ENCODE data around the gene ALDOA. TPM values are rescaled to one million over a fixed set of nuclear protein-coding genes. Genes with fewer than 3 reads are reported as not detected.
A peak's percentile ranks its signal among the peaks of the same experiment; 100 is the strongest.

Gene ALDOA
- total and polyA plus RNA-seq, 3 experiments from 2014 or later: 1,157 to 1,909 (median 1,907) TPM

DNA sequence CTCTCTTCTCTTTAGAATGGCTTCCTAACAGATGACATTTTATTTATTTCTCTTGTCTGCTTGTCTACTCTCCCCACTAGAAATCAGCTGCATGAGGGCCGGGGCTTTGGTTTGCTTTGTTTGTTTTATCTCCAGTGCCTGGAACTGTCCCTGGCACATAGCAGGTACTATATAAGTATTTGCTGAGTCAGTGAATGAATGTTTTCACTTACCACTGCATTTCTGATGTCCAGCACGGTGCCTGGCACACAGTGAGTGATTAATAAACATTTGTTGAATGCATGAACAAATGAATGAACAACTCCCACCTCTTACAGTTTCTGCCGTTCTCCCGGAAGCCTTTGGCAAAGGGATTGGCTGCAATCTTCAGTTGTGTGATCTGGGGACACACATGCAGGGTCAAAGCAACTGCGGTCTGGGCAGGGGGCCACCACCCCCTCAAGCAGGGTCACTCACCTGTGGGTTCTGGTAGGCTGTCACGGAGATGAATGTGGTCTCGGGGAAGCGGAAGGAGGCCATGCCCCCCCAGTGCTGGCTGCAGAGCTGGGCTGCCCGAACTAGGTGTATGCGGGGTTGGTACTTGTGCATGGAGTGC lies 22.8 kb downstream of the ALDOA start:
- H3K27me3 Mint-ChIP-seq: no peaks in the 10 kb centered on the region
- Histone ChIP-seq H3K4me1 (ENCODE audit: insufficient read depth, low read length) (peaks cover 37% of the 10 kb centered on the region), H3K4me3 (ENCODE audit: low read length) (no peak overlapping the region), H3K36me3 (ENCODE audit: insufficient read depth, low read length) (peaks cover 10% of the 10 kb centered on the region), H3K27me3 (ENCODE audit: insufficient read depth, low read length, poor library complexity, severe bottlenecking) (no peaks in the 10 kb centered on the region), H3K27ac (ENCODE audit: low read depth, low read length) (no peak overlapping the region), H3K9me3 (ENCODE audit: low read length) (no peaks in the 10 kb centered on the region)
- peaks cover 3 to 31% (median 4%) of the 10 kb centered on the region in 3 donors for H3K36me3 Mint-ChIP-seq
- H3K4me3 Mint-ChIP-seq: no peak overlapping the region
- peaks cover 22 to 29% (median 25%) of the 10 kb centered on the region in 3 donors for H3K4me1 Mint-ChIP-seq
- DNase-seq: no peak
- ChIA-PET CTCF (interaction anchor here (1.5 kb wide), 1 partner anchor 24 kb away, joined by 3 read pairs; no protein-coding TSS in a partner anchor), POLR2A (interaction anchor here (0.6 kb wide), 1 partner anchor 288 kb away, joined by 3 read pairs; no protein-coding TSS in a partner anchor)
- H3K27ac Mint-ChIP-seq: peak overlapping the region in 3 of 8 donors; percentile 5 to 74 (median 55)
- no peaks in the 10 kb centered on the region for H3K9me3 Mint-ChIP-seq

DNA sequence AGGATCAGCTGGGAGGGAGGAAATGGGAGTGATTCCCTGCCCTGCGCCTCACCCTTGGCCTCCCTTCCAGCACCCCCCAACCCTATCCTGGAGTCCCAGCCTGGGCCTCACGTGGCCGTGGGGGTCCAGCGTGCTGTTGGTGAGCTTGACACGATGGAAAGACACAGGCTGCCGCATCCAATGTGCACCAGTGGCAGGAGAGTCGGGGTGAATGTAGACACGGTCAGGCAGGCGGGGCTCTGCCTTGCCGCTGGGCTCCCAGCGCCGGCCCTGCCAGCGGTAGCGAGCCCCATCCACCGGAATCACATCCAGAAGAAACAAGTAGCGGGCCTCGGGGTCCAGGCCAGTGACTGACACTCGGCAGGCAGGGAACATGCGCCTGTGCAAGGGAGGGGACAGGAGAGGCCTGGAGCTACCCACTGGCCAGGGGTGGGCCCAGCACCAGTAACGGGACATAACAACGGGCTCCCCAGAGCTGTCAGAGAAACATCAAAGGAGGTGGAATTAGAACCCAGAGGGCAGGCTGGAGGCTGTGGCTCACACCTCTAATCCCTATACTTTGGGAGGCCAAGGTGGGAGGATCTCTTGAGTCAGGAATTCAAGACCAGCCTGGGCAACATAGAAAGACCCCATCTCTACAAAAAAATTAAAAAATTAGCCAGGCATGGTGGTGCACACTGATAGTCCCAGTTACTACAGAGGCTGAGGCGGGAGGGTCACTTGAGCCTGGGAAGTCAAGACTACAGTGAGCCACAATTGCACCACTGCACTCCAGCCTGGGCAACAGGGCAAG lies 23.5 kb downstream of the ALDOA start:
- POLR2A ChIA-PET: interaction anchor here (0.6 kb wide), 1 partner anchor 287 kb away, joined by 3 read pairs; no protein-coding TSS in a partner anchor

DNA sequence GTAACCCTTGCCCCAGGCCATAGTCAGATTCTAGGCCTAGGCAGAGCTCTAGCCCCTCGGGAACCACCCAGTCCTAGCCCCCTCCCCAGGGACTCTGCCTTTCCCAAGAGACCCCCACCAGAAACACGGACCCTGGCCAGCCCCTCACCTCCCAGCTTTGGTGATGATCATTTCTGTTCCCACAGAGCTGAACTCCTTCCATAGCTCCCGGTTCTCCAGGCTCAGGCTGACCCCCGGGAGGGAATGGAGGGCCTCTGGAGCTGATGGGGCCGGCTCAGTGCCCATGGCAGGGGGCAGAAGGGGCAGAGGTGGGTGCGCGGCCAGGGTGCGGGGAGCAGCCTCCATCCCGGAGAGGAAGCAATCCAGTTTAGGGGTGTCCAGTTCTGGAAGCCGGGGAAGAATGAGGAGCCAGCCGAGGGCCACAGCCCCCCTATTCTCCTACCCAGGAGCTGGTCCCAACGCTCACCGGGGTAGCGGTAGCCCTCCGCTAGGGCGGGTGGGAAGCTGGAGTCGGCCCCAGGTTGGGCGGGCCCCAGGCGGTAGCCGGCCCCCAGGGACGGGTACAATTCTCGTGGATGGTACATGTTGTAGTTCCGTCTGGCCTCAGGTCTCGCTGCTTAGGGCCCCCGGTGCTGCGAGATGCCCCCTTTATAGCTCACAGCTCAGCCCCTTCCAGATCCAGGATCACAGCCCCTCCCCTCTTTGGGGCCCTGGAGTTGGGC lies 25.2 kb downstream of the ALDOA start:
- peaks cover 59% of the 10 kb centered on the region for H3K4me1 ChIP-seq (ENCODE audit: insufficient read depth, low read length)
- no peaks in the 10 kb centered on the region for H3K9me3 Mint-ChIP-seq
- peaks cover 36 to 45% (median 36%) of the 10 kb centered on the region in 3 donors for H3K4me1 Mint-ChIP-seq

More for the DNA sequence above, 23.5 kb downstream of the ALDOA start:
- CTCF ChIA-PET: interaction anchor here (0.7 to 1.5 kb wide), 2 partner anchors 23 to 313 kb away, joined by 3 to 5 read pairs; no protein-coding TSS in a partner anchor
- H3K36me3 Mint-ChIP-seq: peaks cover 3 to 28% (median 4%) of the 10 kb centered on the region in 3 donors
- H3K27ac ChIP-seq (ENCODE audit: low read depth, low read length): no peak overlapping the region
- no peaks in the 10 kb centered on the region for H3K27me3 ChIP-seq (ENCODE audit: insufficient read depth, low read length, poor library complexity, severe bottlenecking)
- no peaks in the 10 kb centered on the region for H3K27me3 Mint-ChIP-seq
- no peaks in the 10 kb centered on the region for H3K9me3 Mint-ChIP-seq
- peaks cover 25 to 32% (median 28%) of the 10 kb centered on the region in 3 donors for H3K4me1 Mint-ChIP-seq
- H3K36me3 ChIP-seq (ENCODE audit: insufficient read depth, low read length): peaks cover 6% of the 10 kb centered on the region
- peak overlapping the region in 1 of 7 donors; percentile 82 for H3K4me3 Mint-ChIP-seq
- peaks cover 44% of the 10 kb centered on the region for H3K4me1 ChIP-seq (ENCODE audit: insufficient read depth, low read length)
- H3K4me3 ChIP-seq (ENCODE audit: low read length): no peak overlapping the region
- H3K9me3 ChIP-seq (ENCODE audit: low read length): no peaks in the 10 kb centered on the region
- no peak for DNase-seq
- peak overlapping the region in 3 of 8 donors; percentile 29 to 88 (median 84) for H3K27ac Mint-ChIP-seq

DNA sequence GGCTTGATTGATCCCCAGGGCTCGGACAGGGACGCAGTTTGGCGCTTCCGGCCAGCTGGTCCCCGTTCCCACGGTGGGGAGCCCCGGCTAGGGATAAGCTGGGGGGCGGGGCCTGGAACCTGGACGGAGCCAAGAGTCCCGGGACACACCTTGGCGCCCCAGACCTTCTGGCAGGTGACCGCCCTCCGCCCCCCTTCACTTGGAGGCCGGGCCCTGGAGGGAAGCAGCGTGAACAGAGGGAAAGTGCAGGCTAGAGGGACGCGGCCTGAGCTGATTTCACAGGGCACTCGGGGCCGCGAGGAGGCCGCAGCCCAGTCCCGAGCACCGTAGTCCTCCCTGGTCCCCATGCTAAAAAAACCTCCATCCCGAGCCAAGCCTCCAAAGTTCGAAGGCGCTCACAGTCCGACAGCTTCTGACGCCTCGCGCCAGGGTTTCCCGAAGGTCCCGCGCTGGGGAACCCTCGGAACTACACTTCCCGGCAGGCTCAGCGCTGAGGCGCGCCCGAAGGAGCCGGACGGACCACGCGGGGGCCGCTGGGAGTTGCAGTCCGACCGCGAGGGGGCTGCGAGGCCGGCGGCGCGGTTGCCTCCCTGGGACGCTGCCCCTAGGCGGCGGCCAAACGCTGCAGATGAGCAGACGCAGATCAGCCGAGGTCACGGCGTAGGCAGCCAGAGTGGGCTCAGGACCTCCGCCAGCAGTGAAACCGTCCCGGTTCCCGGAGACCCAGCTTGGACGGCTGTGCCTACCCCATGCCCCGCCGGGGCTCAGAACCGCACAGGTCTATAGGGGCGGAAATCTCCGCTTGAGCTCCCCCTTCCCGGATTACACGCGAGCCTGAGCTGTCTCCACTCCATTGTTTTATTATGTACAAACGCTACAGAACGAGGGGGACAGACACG lies 26.2 kb downstream of the ALDOA start, which contains the start of gene TBX6:
Gene TBX6, minus strand, starts transcription at position 451 of the 899 bp plus-strand sequence. CDS start 731 bp downstream, outside the sequence.
- peak within 1 kb of the TSS; percentile 86 for H3K4me3 ChIP-seq (ENCODE audit: low read length)

More for the DNA sequence above, 25.2 kb downstream of the ALDOA start:
- CTCF ChIA-PET: interaction anchor here (0.8 to 7.1 kb wide), 26 partner anchors 8 to 569 kb away, joined by 3 to 41 read pairs (median 5); partner anchors contain the start of genes ALDOA, CORO1A, DCTPP1 and GDPD3
- Mint-ChIP-seq H3K27ac (peak overlapping the region; percentile 53 to 90 (median 80)), H3K4me3 (peak overlapping the region; percentile 49 to 82 (median 62)), H3K36me3 (peaks cover 7 to 36% (median 8%) of the 10 kb centered on the region in 3 donors), H3K27me3 (no peaks in the 10 kb centered on the region)
- POLR2A ChIA-PET: interaction anchor here (0.7 to 7.8 kb wide), 6 partner anchors 10 to 94 kb away, joined by 3 to 89 read pairs (median 7); partner anchors contain the start of genes ALDOA and CORO1A
- no peak for DNase-seq
- no peaks in the 10 kb centered on the region for H3K27me3 ChIP-seq (ENCODE audit: insufficient read depth, low read length, poor library complexity, severe bottlenecking)
- H3K27ac ChIP-seq (ENCODE audit: low read depth, low read length): no peak overlapping the region
- no peak overlapping the region for H3K4me3 ChIP-seq (ENCODE audit: low read length)
- peaks cover 12% of the 10 kb centered on the region for H3K36me3 ChIP-seq (ENCODE audit: insufficient read depth, low read length)
- H3K9me3 ChIP-seq (ENCODE audit: low read length): no peaks in the 10 kb centered on the region

DNA sequence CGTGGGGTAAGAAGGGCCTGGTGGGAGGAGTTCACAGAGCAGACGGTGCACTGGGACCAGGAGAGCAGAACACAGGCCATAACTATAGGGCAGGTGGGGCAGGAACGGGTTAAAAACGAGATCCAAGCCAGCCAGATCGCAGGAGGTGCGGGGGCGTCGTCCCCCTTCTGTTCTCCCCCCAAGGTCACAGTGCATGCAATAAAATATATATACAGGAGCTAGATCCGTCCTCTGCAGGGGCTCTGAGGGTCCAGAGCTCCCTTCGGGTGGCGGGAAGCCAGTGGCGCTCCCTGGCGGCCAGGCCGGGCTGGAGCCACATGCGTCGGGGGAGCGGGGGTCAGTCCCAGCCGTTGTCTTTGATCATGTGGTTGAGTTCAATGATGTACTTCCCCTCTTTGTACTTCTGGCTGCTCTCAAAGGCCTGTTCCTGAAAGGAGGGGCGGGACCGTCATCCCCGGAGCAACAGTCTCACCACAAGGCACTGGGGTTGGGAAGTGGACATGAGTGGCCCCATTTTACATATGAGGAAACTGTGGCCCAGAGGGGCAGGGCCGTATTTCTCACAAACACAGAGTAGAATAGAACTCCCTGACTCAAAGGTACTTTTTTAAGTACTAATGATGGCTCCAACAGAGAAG lies 26.9 kb downstream of the ALDOA start:
- Histone ChIP-seq H3K27me3 (ENCODE audit: insufficient read depth, low read length, poor library complexity, severe bottlenecking) (no peaks in the 10 kb centered on the region), H3K4me1 (ENCODE audit: insufficient read depth, low read length) (peaks cover 63% of the 10 kb centered on the region), H3K27ac (ENCODE audit: low read depth, low read length) (peak overlapping the region; percentile 90), H3K36me3 (ENCODE audit: insufficient read depth, low read length) (peaks cover 12% of the 10 kb centered on the region), H3K9me3 (ENCODE audit: low read length) (peaks cover 12% of the 10 kb centered on the region), H3K4me3 (ENCODE audit: low read length) (peak overlapping the region; percentile 86)
- peak; percentile 47 to 72 (median 64) for DNase-seq
- Mint-ChIP-seq H3K4me1 (peaks cover 38 to 52% (median 43%) of the 10 kb centered on the region in 3 donors), H3K27ac (peak overlapping the region; percentile 82 to 98 (median 96)), H3K4me3 (peak overlapping the region; percentile 81 to 94 (median 90)), H3K36me3 (peaks cover 7 to 32% (median 15%) of the 10 kb centered on the region in 3 donors), H3K9me3 (peaks cover 7 to 13% (median 8%) of the 10 kb centered on the region in 5 donors), H3K27me3 (no peaks in the 10 kb centered on the region)
- ChIA-PET CTCF (interaction anchor here (0.6 to 7.1 kb wide), 31 partner anchors 8 to 567 kb away, joined by 3 to 41 read pairs (median 5); partner anchors contain the start of genes ALDOA, CORO1A, DCTPP1 and GDPD3), POLR2A (interaction anchor here (0.5 to 7.8 kb wide), 10 partner anchors 16 to 368 kb away, joined by 3 to 89 read pairs (median 4); partner anchors contain the start of genes ALDOA, CORO1A, MAPK3 and PPP4C)

More for the DNA sequence above, 26.2 kb downstream of the ALDOA start, which contains the start of gene TBX6:
- H3K27ac ChIP-seq (ENCODE audit: low read depth, low read length): peak within 1 kb of the TSS; percentile 90
- peak within 1 kb of the TSS; percentile 82 to 98 (median 97) for H3K27ac Mint-ChIP-seq
- peak; percentile 89 to 93 (median 90) for DNase-seq
- H3K4me1 ChIP-seq (ENCODE audit: insufficient read depth, low read length): peaks cover 63% of the 10 kb centered on the region
- peaks cover 12% of the 10 kb centered on the region for H3K36me3 ChIP-seq (ENCODE audit: insufficient read depth, low read length)
- H3K36me3 Mint-ChIP-seq: peaks cover 7 to 33% (median 8%) of the 10 kb centered on the region in 3 donors
- peaks cover under 1 to 5% (median under 1%) of the 10 kb centered on the region in 5 donors for H3K9me3 Mint-ChIP-seq
- H3K9me3 ChIP-seq (ENCODE audit: low read length): peaks cover 4% of the 10 kb centered on the region
- CTCF ChIA-PET: interaction anchor here (0.6 to 7.1 kb wide), 40 partner anchors 9 to 568 kb away, joined by 3 to 41 read pairs (median 4); partner anchors contain the start of genes ALDOA, CORO1A, DCTPP1 and GDPD3
- H3K27me3 Mint-ChIP-seq: no peaks in the 10 kb centered on the region
- peaks cover 38 to 50% (median 41%) of the 10 kb centered on the region in 3 donors for H3K4me1 Mint-ChIP-seq
- peak within 1 kb of the TSS; percentile 82 to 94 (median 90) for H3K4me3 Mint-ChIP-seq
- POLR2A ChIA-PET: interaction anchor here (0.5 to 7.8 kb wide), 12 partner anchors 15 to 369 kb away, joined by 3 to 89 read pairs (median 4); partner anchors contain the start of genes ALDOA, CORO1A and PPP4C
- no peaks in the 10 kb centered on the region for H3K27me3 ChIP-seq (ENCODE audit: insufficient read depth, low read length, poor library complexity, severe bottlenecking)

DNA sequence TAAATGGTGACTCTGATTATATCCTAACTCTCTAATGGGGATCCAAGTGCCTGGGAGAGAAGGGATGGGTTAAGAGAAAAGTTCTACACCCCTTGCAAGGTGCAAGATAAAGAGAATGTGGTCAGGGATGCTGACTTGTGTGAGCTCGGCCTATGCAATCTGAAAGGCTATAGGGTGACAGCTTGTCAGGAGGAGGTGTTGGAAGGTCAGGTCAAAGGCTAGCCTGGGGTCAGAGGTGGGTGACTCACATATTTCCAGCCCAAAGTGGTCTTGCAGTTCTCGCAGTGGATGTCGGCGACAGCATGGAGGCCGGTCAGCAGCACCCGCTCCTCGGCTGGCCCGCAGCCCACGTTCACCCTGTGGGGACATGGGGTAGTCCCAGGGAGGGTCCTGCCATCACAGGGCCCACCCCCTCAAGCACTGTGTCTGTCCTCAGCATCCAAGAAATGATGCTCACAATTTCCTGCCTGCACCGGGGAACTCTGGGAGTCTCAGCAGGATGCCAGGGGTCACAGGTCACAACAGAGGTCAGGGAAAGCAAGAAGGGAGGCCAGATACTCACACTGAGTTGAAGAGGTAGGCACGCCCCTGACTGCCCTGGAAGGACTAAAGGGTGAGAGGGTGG lies 29.1 kb downstream of the ALDOA start:
- H3K27me3 Mint-ChIP-seq: no peaks in the 10 kb centered on the region
- no peaks in the 10 kb centered on the region for H3K27me3 ChIP-seq (ENCODE audit: insufficient read depth, low read length, poor library complexity, severe bottlenecking)
- H3K4me3 Mint-ChIP-seq: peak overlapping the region; percentile 84 to 96 (median 89)
- ChIA-PET CTCF (interaction anchor here (0.7 to 7.1 kb wide), 9 partner anchors 9 to 534 kb away, joined by 3 to 41 read pairs (median 4); partner anchors contain the start of genes ALDOA, CORO1A and ZNF771), POLR2A (interaction anchor here (0.6 to 7.8 kb wide), 5 partner anchors 29 to 323 kb away, joined by 3 to 89 read pairs (median 3); partner anchors contain the start of genes ALDOA and CORO1A)
- peaks cover 58% of the 10 kb centered on the region for H3K4me1 ChIP-seq (ENCODE audit: insufficient read depth, low read length)
- peaks cover 8 to 36% (median 29%) of the 10 kb centered on the region in 3 donors for H3K36me3 Mint-ChIP-seq
- peaks cover 12% of the 10 kb centered on the region for H3K36me3 ChIP-seq (ENCODE audit: insufficient read depth, low read length)
- peaks cover 14 to 27% (median 22%) of the 10 kb centered on the region in 5 donors for H3K9me3 Mint-ChIP-seq
- H3K9me3 ChIP-seq (ENCODE audit: low read length): peaks cover 25% of the 10 kb centered on the region
- peak overlapping the region; percentile 60 to 99 (median 92) for H3K27ac Mint-ChIP-seq
- peak overlapping the region; percentile 59 for H3K27ac ChIP-seq (ENCODE audit: low read depth, low read length)
- H3K4me3 ChIP-seq (ENCODE audit: low read length): peak overlapping the region; percentile 78
- peaks cover 38 to 52% (median 43%) of the 10 kb centered on the region in 3 donors for H3K4me1 Mint-ChIP-seq
- DNase-seq: no peak
